Chondrocyte (in vitro differentiated cells): ENCODE results near the gene USP24. TPM values are rescaled to one million over a fixed set of nuclear protein-coding genes. Genes with fewer than 3 reads are reported as not detected.
A peak's percentile ranks its signal among the peaks of the same experiment; 100 is the strongest.

Experiments
- DNase-seq: peaks from one replicate; pipeline ENCODE4 v3.0.0; 2021; ENCODE audit warnings: mixed read lengths, low spot score
- H3K27ac Mint-ChIP-seq: one replicate; pipeline ENCODE4 v1.8.0; 2021; ENCODE audit warnings: mild to moderate bottlenecking, moderate library complexity, mixed read lengths; ENCODE audit not compliant: unreplicated experiment
- H3K27me3 Mint-ChIP-seq: 2 replicates; pipeline ENCODE4 v1.8.0; 2021; ENCODE audit warnings: low read depth, mixed read lengths
- H3K36me3 Mint-ChIP-seq: 2 replicates; pipeline ENCODE4 v1.8.0; 2021; ENCODE audit warnings: low read depth, mixed read lengths
- H3K4me1 Mint-ChIP-seq: 2 replicates; pipeline ENCODE4 v1.8.0; 2021; ENCODE audit warnings: low read depth, mild to moderate bottlenecking, mixed read lengths
- H3K4me3 Mint-ChIP-seq: one replicate; pipeline ENCODE4 v1.8.0; 2021; ENCODE audit warnings: mild to moderate bottlenecking, moderate library complexity, mixed read lengths; ENCODE audit not compliant: unreplicated experiment
- H3K9me3 Mint-ChIP-seq: 2 replicates; pipeline ENCODE4 v1.8.0; 2021; ENCODE audit warnings: low read depth, mixed read lengths
- long read RNA-seq: library from polyadenylated mRNA; stranded (forward); transcript quantifications from one replicate; pipeline ENCODE4 v2.0.0, GENCODE V29; 2021
- total RNA-seq: library from RNA; stranded (reverse); gene quantifications from 3 replicates; pipeline ENCODE4 v1.2.1, GENCODE V29; 2021
- TF ChIP-seq, protein P1 (sequence below): fragments of 200-600 bp; sonication (generic); IDR thresholded peaks from 2 replicates; pipeline ENCODE4 v1.5.0; 2021; ENCODE audit warnings: antibody characterized with exemption, mild to moderate bottlenecking, moderate library complexity

The USP24 gene, protein sequence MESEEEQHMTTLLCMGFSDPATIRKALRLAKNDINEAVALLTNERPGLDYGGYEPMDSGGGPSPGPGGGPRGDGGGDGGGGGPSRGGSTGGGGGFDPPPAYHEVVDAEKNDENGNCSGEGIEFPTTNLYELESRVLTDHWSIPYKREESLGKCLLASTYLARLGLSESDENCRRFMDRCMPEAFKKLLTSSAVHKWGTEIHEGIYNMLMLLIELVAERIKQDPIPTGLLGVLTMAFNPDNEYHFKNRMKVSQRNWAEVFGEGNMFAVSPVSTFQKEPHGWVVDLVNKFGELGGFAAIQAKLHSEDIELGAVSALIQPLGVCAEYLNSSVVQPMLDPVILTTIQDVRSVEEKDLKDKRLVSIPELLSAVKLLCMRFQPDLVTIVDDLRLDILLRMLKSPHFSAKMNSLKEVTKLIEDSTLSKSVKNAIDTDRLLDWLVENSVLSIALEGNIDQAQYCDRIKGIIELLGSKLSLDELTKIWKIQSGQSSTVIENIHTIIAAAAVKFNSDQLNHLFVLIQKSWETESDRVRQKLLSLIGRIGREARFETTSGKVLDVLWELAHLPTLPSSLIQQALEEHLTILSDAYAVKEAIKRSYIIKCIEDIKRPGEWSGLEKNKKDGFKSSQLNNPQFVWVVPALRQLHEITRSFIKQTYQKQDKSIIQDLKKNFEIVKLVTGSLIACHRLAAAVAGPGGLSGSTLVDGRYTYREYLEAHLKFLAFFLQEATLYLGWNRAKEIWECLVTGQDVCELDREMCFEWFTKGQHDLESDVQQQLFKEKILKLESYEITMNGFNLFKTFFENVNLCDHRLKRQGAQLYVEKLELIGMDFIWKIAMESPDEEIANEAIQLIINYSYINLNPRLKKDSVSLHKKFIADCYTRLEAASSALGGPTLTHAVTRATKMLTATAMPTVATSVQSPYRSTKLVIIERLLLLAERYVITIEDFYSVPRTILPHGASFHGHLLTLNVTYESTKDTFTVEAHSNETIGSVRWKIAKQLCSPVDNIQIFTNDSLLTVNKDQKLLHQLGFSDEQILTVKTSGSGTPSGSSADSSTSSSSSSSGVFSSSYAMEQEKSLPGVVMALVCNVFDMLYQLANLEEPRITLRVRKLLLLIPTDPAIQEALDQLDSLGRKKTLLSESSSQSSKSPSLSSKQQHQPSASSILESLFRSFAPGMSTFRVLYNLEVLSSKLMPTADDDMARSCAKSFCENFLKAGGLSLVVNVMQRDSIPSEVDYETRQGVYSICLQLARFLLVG (N-terminal part only)
- 22.7 to 28.9 TPM (median 25.8 TPM) in 3 replicates for total RNA-seq
- long read RNA-seq, full-length matches to known transcripts, result 1 of 9 reads
- long read RNA-seq, partial matches to known transcripts, result 4 of 9 reads
- long read RNA-seq, other reads (novel, unspliced or antisense), result 4 of 9 reads

DNA sequence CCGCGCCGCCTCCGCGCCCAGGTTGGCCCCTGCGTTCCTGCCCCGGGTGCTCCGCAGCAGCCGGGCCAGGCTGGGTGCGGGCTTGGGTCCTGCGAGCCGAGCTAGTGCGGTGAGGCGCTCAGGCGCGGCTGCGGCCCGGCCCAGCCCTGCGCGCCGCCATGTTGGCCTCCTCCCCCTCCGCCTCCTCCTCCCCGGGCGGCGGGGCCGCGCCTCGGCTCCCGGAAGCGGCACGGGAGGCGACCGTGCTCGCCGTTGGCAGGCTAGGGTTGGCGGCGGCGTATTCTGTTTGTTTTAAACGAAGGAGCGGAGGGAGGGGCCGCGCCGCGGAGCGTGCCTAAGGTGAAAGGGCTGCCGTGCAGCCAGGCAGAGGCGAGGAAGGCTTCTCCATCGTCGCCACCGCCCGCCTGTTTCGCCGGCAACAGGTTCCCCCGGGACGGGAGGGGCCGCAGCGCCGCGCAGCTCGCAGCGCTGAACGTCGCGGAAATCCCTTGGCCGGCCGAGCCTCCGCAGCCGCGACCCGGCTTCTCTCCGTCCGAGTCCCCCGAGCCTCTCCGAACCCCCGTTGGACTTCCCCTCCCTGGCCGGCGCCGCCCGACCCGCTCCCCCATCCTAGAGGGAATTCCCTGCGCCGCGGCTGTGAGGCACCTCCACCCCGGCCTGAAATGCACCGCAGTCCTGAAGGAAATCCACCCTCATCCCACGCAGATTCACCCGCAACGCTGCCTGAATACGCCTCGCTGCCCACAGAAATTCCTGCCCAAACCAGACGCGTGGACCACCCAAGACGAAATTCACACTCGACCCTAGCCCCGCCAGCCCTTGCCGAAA is at the start of gene USP24:
TSS of gene USP24 (minus strand) at position 171 of the 828 bp plus-strand sequence. CDS start 251 bp downstream, outside the sequence.
- DNase-seq, result peak; percentile 92
- no peaks in the 10 kb centered on the region for H3K9me3 Mint-ChIP-seq
- TF ChIP-seq, protein P1, sequence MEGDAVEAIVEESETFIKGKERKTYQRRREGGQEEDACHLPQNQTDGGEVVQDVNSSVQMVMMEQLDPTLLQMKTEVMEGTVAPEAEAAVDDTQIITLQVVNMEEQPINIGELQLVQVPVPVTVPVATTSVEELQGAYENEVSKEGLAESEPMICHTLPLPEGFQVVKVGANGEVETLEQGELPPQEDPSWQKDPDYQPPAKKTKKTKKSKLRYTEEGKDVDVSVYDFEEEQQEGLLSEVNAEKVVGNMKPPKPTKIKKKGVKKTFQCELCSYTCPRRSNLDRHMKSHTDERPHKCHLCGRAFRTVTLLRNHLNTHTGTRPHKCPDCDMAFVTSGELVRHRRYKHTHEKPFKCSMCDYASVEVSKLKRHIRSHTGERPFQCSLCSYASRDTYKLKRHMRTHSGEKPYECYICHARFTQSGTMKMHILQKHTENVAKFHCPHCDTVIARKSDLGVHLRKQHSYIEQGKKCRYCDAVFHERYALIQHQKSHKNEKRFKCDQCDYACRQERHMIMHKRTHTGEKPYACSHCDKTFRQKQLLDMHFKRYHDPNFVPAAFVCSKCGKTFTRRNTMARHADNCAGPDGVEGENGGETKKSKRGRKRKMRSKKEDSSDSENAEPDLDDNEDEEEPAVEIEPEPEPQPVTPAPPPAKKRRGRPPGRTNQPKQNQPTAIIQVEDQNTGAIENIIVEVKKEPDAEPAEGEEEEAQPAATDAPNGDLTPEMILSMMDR, result no peak
- no peaks in the 10 kb centered on the region for H3K27me3 Mint-ChIP-seq
- no peaks in the 10 kb centered on the region for H3K36me3 Mint-ChIP-seq
- peaks cover 55% of the 10 kb centered on the region for H3K4me1 Mint-ChIP-seq
- peak within 1 kb of the TSS; percentile 94 for H3K4me3 Mint-ChIP-seq
- H3K27ac Mint-ChIP-seq, result peak within 1 kb of the TSS; percentile 90

- Mint-ChIP-seq H3K27me3 (peaks cover 4% of the 10 kb centered on the region), H3K4me3 (no peak overlapping the region), H3K4me1 (peaks cover 4% of the 10 kb centered on the region), H3K27ac (no peak overlapping the region), H3K36me3 (peaks cover 1% of the 10 kb centered on the region), H3K9me3 (peaks cover 3% of the 10 kb centered on the region)
- DNase-seq, result no peak
- TF ChIP-seq, protein P1, result no peak
Observed at GRCh38 chr1:55262822-55263221, 47.7 kb upstream of the USP24 start.

DNA sequence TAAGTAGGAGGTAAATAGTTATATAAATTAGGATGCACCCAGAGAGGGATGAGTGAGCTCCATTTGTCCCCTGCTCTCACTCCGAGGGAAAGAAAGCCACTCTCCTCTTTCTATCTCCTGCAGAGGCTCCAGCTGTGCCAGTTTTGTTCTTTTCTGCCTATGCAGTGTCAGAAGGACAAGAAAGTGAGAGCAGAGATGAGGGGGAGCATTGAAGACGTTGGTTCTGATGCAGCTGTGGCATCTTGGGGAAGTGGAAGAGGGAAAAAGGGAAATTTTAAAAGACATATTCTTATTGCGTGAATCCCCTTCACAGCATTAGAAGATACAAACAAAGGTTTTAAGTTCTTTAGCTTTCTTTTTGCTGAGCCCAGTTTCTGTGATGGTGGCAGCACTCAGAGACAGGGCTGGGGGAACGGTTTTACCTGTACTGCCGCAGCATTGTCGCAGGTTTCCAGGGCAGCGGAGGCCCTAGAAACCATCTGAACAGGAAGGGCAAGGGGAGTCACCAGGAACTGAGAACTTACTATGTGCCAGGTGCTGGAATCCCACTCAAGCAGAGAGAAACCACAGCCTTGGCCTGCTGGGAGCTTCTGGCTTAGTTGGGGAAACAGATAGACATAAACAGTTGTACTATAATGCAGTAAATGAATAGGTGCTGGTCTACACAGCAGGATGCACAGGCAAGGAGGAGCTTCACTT is 44.9 kb upstream of the USP24 start:
- H3K36me3 Mint-ChIP-seq, result peaks cover 1% of the 10 kb centered on the region
- no peak overlapping the region for H3K4me3 Mint-ChIP-seq
- H3K27ac Mint-ChIP-seq, result no peak overlapping the region
- peaks cover 4% of the 10 kb centered on the region for H3K4me1 Mint-ChIP-seq
- TF ChIP-seq, protein P1, result no peak
- H3K9me3 Mint-ChIP-seq, result peaks cover 3% of the 10 kb centered on the region
- peaks cover 4% of the 10 kb centered on the region for H3K27me3 Mint-ChIP-seq
- DNase-seq, result no peak

GRCh38 chr1:55257958-55258357 is 42.8 kb upstream of the USP24 start:
- peaks cover 4% of the 10 kb centered on the region for H3K4me1 Mint-ChIP-seq
- H3K9me3 Mint-ChIP-seq, result peaks cover 3% of the 10 kb centered on the region
- TF ChIP-seq, protein P1, result no peak
- H3K27ac Mint-ChIP-seq, result no peak overlapping the region
- H3K27me3 Mint-ChIP-seq, result peaks cover 4% of the 10 kb centered on the region
- H3K4me3 Mint-ChIP-seq, result no peak overlapping the region
- DNase-seq, result no peak
- peaks cover 1% of the 10 kb centered on the region for H3K36me3 Mint-ChIP-seq
